ENCODE results near the gene FGF11. TPM values are rescaled to one million over a fixed set of nuclear protein-coding genes. Genes with fewer than 3 reads are reported as not detected.

Gene FGF11
- polyA plus RNA-seq, 2 of the 4 experiments (the other 2 are of a cell fraction): 1.4 to 1.8 TPM

DNA sequence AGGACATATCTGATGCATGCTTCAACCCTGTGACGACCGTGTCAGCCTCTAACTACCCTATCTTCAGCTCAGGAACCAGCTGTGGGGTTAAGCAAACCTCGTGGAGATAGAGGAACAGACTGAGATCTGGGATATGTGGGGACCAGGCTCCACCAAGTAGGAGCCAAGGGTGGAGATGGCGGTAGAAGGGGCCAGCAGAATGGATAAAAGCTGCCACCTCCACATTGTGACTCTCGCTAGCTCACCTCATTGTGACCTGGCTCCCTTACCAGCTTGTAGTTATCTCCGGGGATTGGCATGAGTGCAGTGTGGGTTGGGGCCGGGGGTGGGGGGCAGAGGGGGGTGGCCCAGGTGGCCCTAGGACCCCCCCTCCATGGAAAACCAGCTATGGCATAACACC lies 14.0 kb upstream of the FGF11 start, which contains the start of gene SPEM2:
TSS of gene SPEM2 (plus strand) at position 301 of the 400 bp plus-strand sequence. CDS start at position 374, 73 bp downstream.
- DNase-seq (ENCODE audit: low read depth in 1 of 2, low spot score in 1 of 2) (no peak), ATAC-seq (no peak), FAIRE-seq (no peak)
- TF ChIP-seq NFE2L2 (conservative IDR thresholded peaks at IDR 0.05; ENCODE audit: low read length): no peak
- TF ChIP-seq RARB (CRISPR knock-in tag; IDR thresholded peaks at IDR 0.05): no peak
- no peak for TF ChIP-seq ESRRA (IDR thresholded peaks at IDR 0.05; ENCODE audit: borderline replicate concordance, low read length)
- no peak for TF ChIP-seq POLR2A (IDR thresholded peaks at IDR 0.05; ENCODE audit: low read length)
- TF ChIP-seq HOXA7 (CRISPR knock-in tag; IDR thresholded peaks at IDR 0.05): no peak
- TF ChIP-seq, protein P1, sequence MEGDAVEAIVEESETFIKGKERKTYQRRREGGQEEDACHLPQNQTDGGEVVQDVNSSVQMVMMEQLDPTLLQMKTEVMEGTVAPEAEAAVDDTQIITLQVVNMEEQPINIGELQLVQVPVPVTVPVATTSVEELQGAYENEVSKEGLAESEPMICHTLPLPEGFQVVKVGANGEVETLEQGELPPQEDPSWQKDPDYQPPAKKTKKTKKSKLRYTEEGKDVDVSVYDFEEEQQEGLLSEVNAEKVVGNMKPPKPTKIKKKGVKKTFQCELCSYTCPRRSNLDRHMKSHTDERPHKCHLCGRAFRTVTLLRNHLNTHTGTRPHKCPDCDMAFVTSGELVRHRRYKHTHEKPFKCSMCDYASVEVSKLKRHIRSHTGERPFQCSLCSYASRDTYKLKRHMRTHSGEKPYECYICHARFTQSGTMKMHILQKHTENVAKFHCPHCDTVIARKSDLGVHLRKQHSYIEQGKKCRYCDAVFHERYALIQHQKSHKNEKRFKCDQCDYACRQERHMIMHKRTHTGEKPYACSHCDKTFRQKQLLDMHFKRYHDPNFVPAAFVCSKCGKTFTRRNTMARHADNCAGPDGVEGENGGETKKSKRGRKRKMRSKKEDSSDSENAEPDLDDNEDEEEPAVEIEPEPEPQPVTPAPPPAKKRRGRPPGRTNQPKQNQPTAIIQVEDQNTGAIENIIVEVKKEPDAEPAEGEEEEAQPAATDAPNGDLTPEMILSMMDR (IDR thresholded peaks at IDR 0.05): no peak
- no peak for TF ChIP-seq EHMT2 (IDR thresholded peaks at IDR 0.05; ENCODE audit: low read depth)
- no peak for TF ChIP-seq POLR2AphosphoS2 (conservative IDR thresholded peaks at IDR 0.05; ENCODE audit: low read length)
- TF ChIP-seq, protein P2, sequence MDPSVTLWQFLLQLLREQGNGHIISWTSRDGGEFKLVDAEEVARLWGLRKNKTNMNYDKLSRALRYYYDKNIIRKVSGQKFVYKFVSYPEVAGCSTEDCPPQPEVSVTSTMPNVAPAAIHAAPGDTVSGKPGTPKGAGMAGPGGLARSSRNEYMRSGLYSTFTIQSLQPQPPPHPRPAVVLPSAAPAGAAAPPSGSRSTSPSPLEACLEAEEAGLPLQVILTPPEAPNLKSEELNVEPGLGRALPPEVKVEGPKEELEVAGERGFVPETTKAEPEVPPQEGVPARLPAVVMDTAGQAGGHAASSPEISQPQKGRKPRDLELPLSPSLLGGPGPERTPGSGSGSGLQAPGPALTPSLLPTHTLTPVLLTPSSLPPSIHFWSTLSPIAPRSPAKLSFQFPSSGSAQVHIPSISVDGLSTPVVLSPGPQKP (IDR thresholded peaks at IDR 0.05; ENCODE audit: low read depth, low read length): no peak
- TF ChIP-seq, protein P3, sequence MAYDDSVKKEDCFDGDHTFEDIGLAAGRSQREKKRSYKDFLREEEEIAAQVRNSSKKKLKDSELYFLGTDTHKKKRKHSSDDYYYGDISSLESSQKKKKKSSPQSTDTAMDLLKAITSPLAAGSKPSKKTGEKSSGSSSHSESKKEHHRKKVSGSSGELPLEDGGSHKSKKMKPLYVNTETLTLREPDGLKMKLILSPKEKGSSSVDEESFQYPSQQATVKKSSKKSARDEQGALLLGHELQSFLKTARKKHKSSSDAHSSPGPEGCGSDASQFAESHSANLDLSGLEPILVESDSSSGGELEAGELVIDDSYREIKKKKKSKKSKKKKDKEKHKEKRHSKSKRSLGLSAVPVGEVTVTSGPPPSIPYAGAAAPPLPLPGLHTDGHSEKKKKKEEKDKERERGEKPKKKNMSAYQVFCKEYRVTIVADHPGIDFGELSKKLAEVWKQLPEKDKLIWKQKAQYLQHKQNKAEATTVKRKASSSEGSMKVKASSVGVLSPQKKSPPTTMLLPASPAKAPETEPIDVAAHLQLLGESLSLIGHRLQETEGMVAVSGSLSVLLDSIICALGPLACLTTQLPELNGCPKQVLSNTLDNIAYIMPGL (CRISPR knock-in tag; IDR thresholded peaks at IDR 0.05; ENCODE audit: borderline replicate concordance): no peak
- TF ChIP-seq, protein P4, sequence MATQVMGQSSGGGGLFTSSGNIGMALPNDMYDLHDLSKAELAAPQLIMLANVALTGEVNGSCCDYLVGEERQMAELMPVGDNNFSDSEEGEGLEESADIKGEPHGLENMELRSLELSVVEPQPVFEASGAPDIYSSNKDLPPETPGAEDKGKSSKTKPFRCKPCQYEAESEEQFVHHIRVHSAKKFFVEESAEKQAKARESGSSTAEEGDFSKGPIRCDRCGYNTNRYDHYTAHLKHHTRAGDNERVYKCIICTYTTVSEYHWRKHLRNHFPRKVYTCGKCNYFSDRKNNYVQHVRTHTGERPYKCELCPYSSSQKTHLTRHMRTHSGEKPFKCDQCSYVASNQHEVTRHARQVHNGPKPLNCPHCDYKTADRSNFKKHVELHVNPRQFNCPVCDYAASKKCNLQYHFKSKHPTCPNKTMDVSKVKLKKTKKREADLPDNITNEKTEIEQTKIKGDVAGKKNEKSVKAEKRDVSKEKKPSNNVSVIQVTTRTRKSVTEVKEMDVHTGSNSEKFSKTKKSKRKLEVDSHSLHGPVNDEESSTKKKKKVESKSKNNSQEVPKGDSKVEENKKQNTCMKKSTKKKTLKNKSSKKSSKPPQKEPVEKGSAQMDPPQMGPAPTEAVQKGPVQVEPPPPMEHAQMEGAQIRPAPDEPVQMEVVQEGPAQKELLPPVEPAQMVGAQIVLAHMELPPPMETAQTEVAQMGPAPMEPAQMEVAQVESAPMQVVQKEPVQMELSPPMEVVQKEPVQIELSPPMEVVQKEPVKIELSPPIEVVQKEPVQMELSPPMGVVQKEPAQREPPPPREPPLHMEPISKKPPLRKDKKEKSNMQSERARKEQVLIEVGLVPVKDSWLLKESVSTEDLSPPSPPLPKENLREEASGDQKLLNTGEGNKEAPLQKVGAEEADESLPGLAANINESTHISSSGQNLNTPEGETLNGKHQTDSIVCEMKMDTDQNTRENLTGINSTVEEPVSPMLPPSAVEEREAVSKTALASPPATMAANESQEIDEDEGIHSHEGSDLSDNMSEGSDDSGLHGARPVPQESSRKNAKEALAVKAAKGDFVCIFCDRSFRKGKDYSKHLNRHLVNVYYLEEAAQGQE (IDR thresholded peaks at IDR 0.05): no peak
- TF ChIP-seq RNF2 (IDR thresholded peaks at IDR 0.05; ENCODE audit: borderline replicate concordance, low read depth): no peak
- TF ChIP-seq, protein P5, sequence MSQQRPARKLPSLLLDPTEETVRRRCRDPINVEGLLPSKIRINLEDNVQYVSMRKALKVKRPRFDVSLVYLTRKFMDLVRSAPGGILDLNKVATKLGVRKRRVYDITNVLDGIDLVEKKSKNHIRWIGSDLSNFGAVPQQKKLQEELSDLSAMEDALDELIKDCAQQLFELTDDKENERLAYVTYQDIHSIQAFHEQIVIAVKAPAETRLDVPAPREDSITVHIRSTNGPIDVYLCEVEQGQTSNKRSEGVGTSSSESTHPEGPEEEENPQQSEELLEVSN (IDR thresholded peaks at IDR 0.05; ENCODE audit: borderline replicate concordance, low read depth): no peak
- no peak for TF ChIP-seq RAD21 (conservative IDR thresholded peaks at IDR 0.05 in 1 of 2, IDR thresholded peaks at IDR 0.05 in 1 of 2)
- no peak for TF ChIP-seq ZSCAN20 (CRISPR knock-in tag; IDR thresholded peaks at IDR 0.05)
- TF ChIP-seq CBX2 (IDR thresholded peaks at IDR 0.05; ENCODE audit: borderline replicate concordance, low read depth): no peak
- TF ChIP-seq JUNB (IDR thresholded peaks at IDR 0.05): no peak
- TF ChIP-seq, protein P6, sequence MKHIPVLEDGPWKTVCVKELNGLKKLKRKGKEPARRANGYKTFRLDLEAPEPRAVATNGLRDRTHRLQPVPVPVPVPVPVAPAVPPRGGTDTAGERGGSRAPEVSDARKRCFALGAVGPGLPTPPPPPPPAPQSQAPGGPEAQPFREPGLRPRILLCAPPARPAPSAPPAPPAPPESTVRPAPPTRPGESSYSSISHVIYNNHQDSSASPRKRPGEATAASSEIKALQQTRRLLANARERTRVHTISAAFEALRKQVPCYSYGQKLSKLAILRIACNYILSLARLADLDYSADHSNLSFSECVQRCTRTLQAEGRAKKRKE (CRISPR knock-in tag; IDR thresholded peaks at IDR 0.05; ENCODE audit: low read depth): no peak
- TF ChIP-seq, protein P7, sequence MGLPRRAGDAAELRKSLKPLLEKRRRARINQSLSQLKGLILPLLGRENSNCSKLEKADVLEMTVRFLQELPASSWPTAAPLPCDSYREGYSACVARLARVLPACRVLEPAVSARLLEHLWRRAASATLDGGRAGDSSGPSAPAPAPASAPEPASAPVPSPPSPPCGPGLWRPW (IDR thresholded peaks at IDR 0.05): no peak
- Histone ChIP-seq H3K4me2 (no peak within 1 kb of the TSS), H3K4me1 (no peaks in the 10 kb centered on the region), H3K27ac (no peak within 1 kb of the TSS), H3K4me3 (no peak within 1 kb of the TSS), H3K9me3 (no peaks in the 10 kb centered on the region)
- WGBS (ENCODE audit: missing lambda C conversion rate): 52% methylated on average over 6 of the region's 7 CpGs
- CTCF ChIA-PET: interaction anchor here (0.5 to 5.7 kb wide), 4 partner anchors 11 to 128 kb away, joined by 3 to 50 read pairs (median 8); partner anchors contain the start of genes TMEM102 and TMEM95
- POLR2A ChIA-PET: interaction anchor here (1.1 to 1.9 kb wide), 2 partner anchors 10 to 21 kb away, joined by 4 to 9 read pairs; partner anchors contain the start of genes TMEM102 and TMEM256
